Mesothelial cell of epicardium (in vitro differentiated cells): ENCODE measurements around the gene TIGD6. TPM values are rescaled to one million over a fixed set of nuclear protein-coding genes. Genes with fewer than 3 reads are reported as not detected.

Experiments
- DNase-seq, 2 experiments: peaks; one replicate each; pipeline ENCODE4 v3.0.0; 2021; ENCODE audit warnings: low spot score in 2 of 2; ENCODE audit not compliant: unreplicated experiment in 2 of 2
- H3K27ac Mint-ChIP-seq: 2 replicates; pipeline ENCODE4 v1.8.0; 2021; ENCODE audit warnings: mixed read lengths
- H3K27me3 Mint-ChIP-seq: 2 replicates; pipeline ENCODE4 v1.8.0; 2021; ENCODE audit warnings: low read depth, mixed read lengths
- H3K36me3 Mint-ChIP-seq: 2 replicates; pipeline ENCODE4 v1.8.0; 2021; ENCODE audit warnings: mixed read lengths
- H3K4me1 Mint-ChIP-seq: 2 replicates; pipeline ENCODE4 v1.8.0; 2021; ENCODE audit warnings: mixed read lengths
- H3K4me3 Mint-ChIP-seq: 2 replicates; pipeline ENCODE4 v1.8.0; 2021; ENCODE audit warnings: mild to moderate bottlenecking, moderate library complexity, mixed read lengths
- H3K9me3 Mint-ChIP-seq: 2 replicates; pipeline ENCODE4 v1.8.0; 2021; ENCODE audit warnings: mixed read lengths
- CTCF ChIP-seq: fragments of 200-600 bp; sonication (generic); IDR thresholded peaks from one replicate; pipeline ENCODE4 v1.5.0; 2021; ENCODE audit warnings: antibody characterized with exemption; ENCODE audit not compliant: unreplicated experiment
- total RNA-seq: library from RNA; stranded (reverse); gene quantifications from 3 replicates; pipeline ENCODE4 v1.2.1, GENCODE V29; 2021

Gene TIGD6
- total RNA-seq, 1 donor from 2014 or later: 4.7 TPM

DNA sequence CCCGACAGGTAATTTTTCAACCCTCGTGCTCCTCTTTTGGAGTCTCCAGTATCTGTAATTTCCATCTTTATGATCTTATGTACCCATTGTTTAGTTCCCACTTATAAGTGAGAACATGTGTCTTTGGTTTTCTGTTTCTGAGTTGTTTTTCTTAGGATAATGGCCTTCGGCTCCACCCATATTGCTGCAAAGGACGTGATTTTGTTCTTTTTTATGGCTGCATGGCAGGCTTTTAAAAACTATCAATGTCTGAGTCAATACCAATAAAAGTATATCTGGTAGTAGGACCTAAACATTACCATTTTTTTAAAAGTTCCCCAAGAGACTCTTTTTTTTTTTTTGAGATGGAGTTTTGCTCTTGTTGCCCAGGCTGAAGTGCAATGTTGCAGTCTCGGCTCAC is 43.8 kb downstream of the TIGD6 start:
- no peaks in the 10 kb centered on the region for H3K9me3 Mint-ChIP-seq
- no peak overlapping the region for H3K4me3 Mint-ChIP-seq
- DNase-seq: no peak
- TF ChIP-seq CTCF: no peak
- no peaks in the 10 kb centered on the region for H3K27me3 Mint-ChIP-seq
- H3K27ac Mint-ChIP-seq: no peak overlapping the region
- H3K4me1 Mint-ChIP-seq: peaks cover 25% of the 10 kb centered on the region
- H3K36me3 Mint-ChIP-seq: no peaks in the 10 kb centered on the region

DNA sequence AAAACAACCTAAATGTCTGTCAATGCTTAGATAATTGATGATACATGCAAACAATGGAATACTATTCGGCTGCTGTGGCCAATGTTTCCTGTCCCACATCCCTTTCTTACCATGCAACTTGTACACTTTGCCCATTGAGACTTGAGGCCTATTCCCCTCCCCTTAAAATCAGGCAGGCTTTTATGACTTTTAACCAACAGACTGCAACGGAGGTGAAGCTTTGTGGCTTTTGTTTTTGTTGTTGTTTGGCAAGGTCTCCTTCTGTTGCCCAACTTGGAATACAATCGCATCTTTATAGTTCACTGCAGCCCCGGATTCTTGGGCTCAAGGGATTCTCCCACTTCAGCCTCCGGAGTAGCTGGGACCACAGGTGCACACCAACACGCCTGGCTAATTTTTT is 45.7 kb downstream of the TIGD6 start:
- H3K36me3 Mint-ChIP-seq: no peaks in the 10 kb centered on the region
- H3K4me1 Mint-ChIP-seq: peaks cover 15% of the 10 kb centered on the region
- H3K4me3 Mint-ChIP-seq: no peak overlapping the region
- H3K27ac Mint-ChIP-seq: no peak overlapping the region
- no peak for DNase-seq
- H3K27me3 Mint-ChIP-seq: no peaks in the 10 kb centered on the region
- H3K9me3 Mint-ChIP-seq: no peaks in the 10 kb centered on the region
- TF ChIP-seq CTCF: no peak

DNA sequence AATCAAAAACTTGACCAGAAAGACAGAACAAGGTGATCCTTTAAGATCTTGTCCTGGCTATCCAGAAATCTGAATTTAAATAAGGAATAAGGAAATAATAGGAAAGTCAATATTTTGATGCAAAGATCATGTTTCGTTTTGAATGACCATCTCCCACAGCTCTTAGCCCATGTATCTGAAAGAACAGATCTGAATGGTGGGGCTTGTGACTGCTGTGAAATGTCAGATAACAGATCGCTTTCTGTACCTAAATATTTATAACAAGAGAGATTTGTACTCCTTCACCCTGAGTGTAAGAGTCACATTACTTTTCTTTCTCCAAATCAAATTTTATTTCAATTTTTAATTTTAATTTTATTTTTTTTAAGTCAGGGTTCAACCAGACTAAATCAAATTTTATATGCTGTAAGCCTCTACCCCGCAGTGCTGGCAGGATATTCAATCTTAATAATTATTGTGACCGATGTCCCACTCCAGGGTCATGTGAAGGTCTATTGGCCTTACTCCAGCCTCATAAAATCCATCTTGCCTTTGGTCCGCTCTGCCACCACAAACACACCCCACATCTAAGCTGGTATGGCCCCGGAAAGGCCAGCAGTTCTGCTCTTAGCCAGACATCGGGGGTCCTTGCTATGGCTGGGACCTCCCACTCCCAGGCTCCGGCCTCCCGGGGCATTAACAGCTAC is 46.9 kb downstream of the TIGD6 start:
- DNase-seq: no peak
- H3K27me3 Mint-ChIP-seq: no peaks in the 10 kb centered on the region
- no peak overlapping the region for H3K4me3 Mint-ChIP-seq
- H3K27ac Mint-ChIP-seq: peak overlapping the region; percentile 32
- no peak for TF ChIP-seq CTCF
- H3K9me3 Mint-ChIP-seq: no peaks in the 10 kb centered on the region
- H3K36me3 Mint-ChIP-seq: no peaks in the 10 kb centered on the region
- H3K4me1 Mint-ChIP-seq: peaks cover 9% of the 10 kb centered on the region

DNA sequence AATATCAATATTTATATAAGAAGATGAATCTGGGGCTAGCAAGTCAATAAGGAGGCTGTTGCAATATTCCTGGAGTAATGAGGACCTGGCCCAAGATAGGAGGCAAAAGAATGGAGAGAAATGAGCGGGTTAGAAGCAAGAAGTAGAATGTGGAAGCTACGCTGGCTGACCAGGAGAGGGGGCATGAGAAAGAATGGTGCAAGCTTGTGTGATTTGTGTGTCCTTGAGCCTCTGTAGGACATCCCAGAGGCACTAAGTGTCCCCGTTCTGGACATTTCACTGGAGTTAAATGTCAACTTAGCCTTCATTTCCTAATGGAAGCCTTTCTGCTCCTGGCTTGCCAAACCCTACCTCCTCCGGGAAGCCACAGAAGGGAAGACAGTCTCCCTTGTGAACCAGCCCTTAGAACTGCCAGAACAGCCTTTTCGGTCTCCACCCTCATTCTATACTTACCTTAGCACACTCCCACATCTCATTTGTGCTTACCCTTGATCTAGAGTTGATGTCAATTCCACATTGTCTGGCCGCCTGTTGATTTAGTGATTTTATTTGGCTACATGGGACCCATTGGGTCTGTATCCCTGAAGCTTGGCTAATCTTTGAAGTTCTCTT is 49.2 kb downstream of the TIGD6 start:
- H3K36me3 Mint-ChIP-seq: no peaks in the 10 kb centered on the region
- DNase-seq: no peak
- H3K27me3 Mint-ChIP-seq: no peaks in the 10 kb centered on the region
- H3K4me1 Mint-ChIP-seq: peaks cover 9% of the 10 kb centered on the region
- H3K27ac Mint-ChIP-seq: no peak overlapping the region
- no peak overlapping the region for H3K4me3 Mint-ChIP-seq
- no peaks in the 10 kb centered on the region for H3K9me3 Mint-ChIP-seq
- no peak for TF ChIP-seq CTCF

- H3K27me3 Mint-ChIP-seq: no peaks in the 10 kb centered on the region
- TF ChIP-seq CTCF: no peak
Observed at GRCh38 chr5:149948993-149949392, 51.5 kb downstream of the TIGD6 start.

More at GRCh38 chr5:149948993-149949392, 51.5 kb downstream of the TIGD6 start:
- no peak overlapping the region for H3K4me3 Mint-ChIP-seq
- H3K4me1 Mint-ChIP-seq: peaks cover 17% of the 10 kb centered on the region
- no peak overlapping the region for H3K27ac Mint-ChIP-seq
- H3K9me3 Mint-ChIP-seq: no peaks in the 10 kb centered on the region
- DNase-seq: no peak
- no peaks in the 10 kb centered on the region for H3K36me3 Mint-ChIP-seq
